Endothelial cell of hepatic sinusoid (primary cell): ENCODE results near the gene GPANK1.

Experiments used
- in situ Hi-C: cut with HindIII; loops from 2 replicates; pipeline ENCODE4 v1.10.0; 2017; ENCODE audit warnings: low sequenced_read_pairs

GPANK1 gene

GRCh38 chr6:31643818-31644454 lies 20.9 kb downstream of the GPANK1 start:
- in situ Hi-C loops = no loop called here

- in situ Hi-C loops = no loop called here
Measured at GRCh38 chr6:31642798-31643570, 21.8 kb downstream of the GPANK1 start.

DNA sequence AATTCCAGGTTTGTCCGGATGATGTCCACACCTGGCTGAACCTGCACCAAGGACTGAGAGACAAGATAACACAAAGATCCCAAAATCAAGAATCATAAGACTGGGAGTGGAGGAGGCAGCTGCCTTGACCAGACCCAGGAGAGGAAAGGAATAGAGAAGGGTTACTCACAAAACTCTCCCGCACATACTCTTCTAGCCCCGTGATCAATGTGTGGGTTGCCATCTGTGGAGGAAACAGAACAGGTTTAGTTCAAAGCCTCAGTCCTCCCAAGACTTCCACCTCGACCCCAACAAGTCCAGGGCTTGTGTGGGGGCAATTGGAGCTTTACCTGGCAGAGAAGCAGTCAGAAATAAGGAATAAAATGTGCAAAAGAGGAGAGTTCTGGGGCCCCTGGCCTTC lies 23.4 kb downstream of the GPANK1 start:
- in situ Hi-C loops = no loop called here

GRCh38 chr6:31640612-31641011 lies 24.2 kb downstream of the GPANK1 start:
- in situ Hi-C loops = no loop called here

- in situ Hi-C loops = no loop called here
Measured at GRCh38 chr6:31639449-31639861, 25.3 kb downstream of the GPANK1 start.

DNA sequence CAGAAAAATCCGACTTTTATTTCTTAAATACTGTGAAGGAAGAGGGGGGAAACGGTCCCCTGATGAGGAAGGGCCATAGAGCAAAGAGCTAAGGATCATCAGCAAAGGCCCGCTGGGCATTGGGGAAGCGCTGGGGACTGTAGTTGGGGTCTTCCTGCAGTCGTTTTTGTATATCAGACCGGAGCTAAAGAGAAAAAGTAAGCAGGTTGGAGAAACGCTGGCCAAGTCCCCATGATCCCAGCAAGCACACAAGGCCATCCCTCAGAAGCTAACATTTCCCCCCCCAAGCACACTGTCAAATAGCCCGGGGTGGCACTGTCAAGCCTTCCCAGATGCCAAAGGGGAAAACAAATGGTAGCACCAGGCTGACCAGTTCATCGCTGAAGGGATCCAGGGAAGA lies 25.8 kb downstream of the GPANK1 start:
- in situ Hi-C loops = no loop called here

- in situ Hi-C loops = no loop called here
Measured at GRCh38 chr6:31636698-31637596, 27.9 kb downstream of the GPANK1 start.

GRCh38 chr6:31634969-31635575 lies 29.7 kb downstream of the GPANK1 start:
- in situ Hi-C loops = no loop called here

DNA sequence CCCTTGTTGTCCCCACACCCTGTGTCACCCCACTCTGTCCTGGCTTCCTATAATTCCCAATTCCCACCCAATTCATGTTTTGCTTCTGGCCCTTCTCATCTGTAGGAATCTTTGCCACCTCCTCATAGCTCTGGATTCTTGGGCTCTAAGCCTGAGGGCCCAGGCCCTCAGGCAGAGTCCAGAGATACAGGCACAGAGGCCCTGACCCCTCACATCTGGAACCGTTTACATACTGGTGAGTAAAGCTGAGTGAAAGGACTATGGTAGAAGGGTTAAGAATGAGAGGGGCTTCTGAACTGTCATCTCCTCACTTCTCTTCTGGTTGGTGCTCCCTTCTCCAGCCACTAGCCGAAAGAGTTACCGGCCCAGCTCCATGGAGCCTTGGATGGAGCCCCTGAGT lies 30.7 kb downstream of the GPANK1 start:
- in situ Hi-C loops = no loop called here

DNA sequence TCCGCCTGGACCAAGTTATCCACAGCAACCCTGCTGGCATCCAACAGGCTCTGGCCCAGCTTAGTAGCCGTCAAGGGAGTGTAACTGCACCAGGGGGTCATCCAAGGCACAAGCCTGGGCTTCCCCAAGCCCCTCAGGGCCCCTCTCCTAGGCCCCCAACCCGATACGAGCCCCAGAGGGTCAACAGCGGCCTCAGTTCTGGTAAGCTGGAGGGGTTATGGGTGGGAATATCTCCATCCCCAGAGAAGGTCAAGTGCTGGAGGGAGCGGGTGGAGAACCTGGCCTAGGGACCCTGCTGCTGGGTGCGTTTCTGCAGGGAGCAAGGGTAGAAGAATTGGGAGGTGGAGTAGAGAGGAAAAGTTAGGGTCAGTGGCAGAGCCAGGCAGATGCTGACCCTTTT lies 31.4 kb downstream of the GPANK1 start:
- in situ Hi-C loops = no loop called here

DNA sequence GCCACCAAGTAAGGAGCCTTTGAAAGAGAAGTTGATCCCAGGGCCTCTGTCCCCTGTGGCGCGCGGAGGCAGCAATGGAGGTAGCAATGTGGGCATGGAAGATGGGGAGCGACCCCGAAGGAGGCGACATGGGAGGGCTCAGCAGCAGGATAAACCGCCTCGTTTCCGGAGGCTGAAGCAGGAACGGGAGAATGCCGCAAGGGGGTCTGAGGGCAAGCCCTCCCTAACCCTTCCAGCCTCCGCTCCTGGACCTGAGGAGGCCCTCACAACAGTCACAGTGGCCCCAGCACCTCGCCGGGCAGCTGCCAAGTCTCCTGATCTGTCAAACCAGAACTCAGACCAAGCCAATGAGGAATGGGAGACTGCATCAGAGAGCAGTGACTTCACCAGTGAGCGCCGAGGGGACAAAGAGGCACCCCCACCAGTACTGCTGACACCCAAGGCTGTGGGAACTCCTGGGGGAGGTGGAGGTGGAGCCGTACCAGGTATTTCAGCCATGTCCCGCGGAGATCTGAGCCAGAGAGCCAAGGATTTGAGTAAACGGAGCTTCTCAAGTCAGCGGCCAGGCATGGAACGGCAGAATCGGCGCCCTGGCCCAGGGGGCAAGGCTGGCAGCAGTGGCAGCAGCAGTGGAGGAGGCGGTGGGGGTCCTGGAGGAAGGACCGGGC lies 32.4 kb downstream of the GPANK1 start:
- in situ Hi-C loops = no loop called here

GRCh38 chr6:31631681-31632278 lies 33.0 kb downstream of the GPANK1 start:
- in situ Hi-C loops = no loop called here

DNA sequence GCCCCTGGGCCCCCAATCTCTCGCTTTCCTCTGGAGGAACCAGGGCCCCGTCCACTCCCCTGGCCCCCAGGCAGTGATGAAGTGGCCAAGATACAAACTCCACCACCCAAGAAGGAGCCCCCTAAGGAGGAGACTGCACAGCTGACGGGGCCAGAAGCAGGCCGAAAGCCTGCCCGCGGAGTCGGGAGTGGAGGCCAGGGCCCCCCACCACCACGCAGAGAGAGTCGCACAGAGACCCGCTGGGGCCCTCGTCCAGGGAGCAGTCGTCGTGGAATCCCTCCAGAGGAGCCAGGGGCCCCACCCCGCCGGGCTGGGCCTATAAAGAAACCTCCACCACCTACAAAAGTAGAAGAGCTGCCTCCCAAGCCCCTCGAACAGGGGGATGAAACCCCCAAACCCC lies 33.6 kb downstream of the GPANK1 start:
- in situ Hi-C loops = no loop called here

DNA sequence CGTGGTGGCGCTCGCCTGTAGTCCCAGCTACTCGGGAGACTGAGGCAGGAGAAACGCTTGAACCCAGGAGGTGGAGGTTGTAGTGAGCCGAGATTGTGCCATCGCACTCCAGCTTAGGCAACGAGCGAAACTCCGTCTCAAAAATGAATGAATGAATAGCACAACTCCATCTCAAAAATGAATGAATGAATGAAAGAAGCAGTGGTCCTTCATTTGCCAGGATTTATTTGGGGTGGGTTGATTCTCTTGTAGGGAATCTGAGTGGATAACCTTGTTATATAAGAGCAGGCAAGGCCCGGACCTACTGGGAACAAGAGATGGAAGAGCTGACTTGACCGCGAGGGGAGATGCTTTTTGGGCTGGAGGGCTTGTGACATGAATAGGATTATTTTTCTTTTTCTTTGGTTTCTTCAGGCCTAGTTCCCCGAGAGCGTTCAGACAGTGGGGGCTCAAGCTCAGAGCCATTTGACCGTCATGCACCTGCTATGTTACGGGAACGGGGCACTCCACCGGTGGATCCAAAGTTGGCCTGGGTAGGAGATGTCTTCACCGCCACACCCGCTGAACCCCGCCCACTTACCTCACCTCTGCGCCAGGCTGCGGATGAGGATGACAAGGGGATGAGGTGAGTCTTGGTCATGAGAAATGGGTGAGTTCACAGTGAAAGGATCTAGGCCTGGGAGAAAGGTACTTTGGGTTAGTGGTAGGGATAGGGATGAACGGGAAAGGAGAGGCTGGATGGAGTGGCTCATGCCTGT lies 34.4 kb downstream of the GPANK1 start:
- in situ Hi-C loops = no loop called here

- in situ Hi-C loops = no loop called here
Measured at GRCh38 chr6:31629014-31629413, 35.8 kb downstream of the GPANK1 start.

DNA sequence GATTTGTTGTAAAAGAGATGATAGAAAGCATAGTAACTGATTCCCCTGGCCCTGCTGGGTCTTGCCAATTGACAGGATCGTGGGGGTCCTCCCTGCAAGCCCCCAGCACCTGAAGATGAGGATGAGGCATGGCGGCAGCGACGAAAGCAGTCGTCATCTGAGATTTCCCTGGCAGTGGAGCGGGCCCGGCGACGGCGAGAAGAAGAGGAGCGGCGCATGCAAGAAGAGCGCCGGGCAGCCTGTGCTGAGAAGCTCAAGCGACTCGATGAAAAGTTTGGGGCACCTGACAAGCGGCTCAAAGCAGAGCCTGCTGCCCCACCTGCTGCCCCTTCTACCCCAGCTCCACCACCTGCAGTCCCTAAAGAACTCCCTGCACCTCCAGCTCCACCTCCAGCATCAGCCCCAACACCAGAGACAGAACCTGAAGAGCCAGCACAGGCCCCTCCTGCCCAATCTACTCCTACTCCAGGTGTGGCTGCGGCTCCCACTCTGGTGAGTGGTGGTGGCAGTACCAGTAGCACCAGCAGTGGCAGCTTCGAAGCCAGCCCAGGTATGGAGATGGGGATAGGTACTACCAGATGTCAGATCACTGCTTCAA lies 37.0 kb downstream of the GPANK1 start:
- in situ Hi-C loops = no loop called here

DNA sequence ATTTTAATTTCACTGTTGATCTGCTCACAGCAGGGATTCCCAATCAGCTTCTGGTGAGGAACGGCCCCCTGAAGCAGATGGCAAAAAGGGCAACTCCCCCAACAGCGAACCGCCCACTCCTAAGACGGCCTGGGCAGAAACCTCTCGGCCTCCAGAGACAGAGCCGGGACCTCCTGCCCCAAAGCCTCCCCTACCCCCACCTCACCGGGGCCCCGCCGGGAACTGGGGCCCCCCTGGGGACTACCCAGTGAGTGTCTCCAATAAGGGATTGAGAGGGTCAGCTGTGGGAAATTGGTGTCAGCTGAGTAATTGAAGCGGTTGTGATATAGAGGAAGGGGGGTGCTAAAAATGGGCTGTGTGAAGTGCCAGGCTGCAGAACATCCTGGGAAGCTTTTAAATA lies 37.8 kb downstream of the GPANK1 start:
- in situ Hi-C loops = no loop called here

- in situ Hi-C loops = no loop called here
Measured at GRCh38 chr6:31624070-31624469, 40.7 kb downstream of the GPANK1 start.

DNA sequence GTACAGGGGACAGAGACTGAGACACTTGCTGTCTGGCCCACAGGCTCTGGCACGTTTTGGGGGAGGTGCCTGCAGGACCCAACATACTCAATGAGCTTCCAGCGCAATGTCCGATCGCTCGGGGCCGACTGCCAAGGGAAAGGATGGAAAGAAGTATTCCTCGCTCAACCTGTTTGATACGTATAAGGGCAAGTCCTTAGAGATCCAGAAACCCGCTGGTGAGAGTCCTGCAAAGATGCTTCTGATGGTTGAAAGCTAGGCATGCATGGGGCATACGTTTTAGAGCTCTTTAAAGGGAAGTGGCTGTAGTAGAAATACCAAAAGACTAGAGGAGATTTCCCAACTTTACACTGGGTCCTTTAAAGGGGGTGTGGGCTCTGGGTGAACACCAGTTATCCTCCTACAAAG lies 42.1 kb downstream of the GPANK1 start:
- in situ Hi-C loops = no loop called here
